GM12878 (cell line): ENCODE results near the gene DIP2A. TPM values are rescaled to one million over a fixed set of nuclear protein-coding genes. Genes with fewer than 3 reads are reported as not detected.
A peak's percentile ranks its signal among the peaks of the same experiment; 100 is the strongest.

ENCODE experiments used
- BMI1 ChIP-seq: fragments of 450-650 bp; IDR thresholded peaks from 2 replicates; pipeline ENCODE4 v1.6.1; 2016; ENCODE audit warnings: mild to moderate bottlenecking, moderate library complexity, borderline replicate concordance
- CHD1 ChIP-seq: IDR thresholded peaks from 2 replicates; pipeline ENCODE4 v1.6.1; 2012; ENCODE audit warnings: low read depth, low read length, improper control_type of control experiment
- CHD2 ChIP-seq: IDR thresholded peaks from 2 replicates; pipeline ENCODE4 v1.6.1; 2011; ENCODE audit warnings: low read depth, low read length, improper control_type of control experiment, borderline replicate concordance
- E2F8 ChIP-seq: fragments of 450-650 bp; IDR thresholded peaks from 2 replicates; pipeline ENCODE4 v1.6.1; 2018; ENCODE audit warnings: mild to moderate bottlenecking, low read depth, moderate library complexity; ENCODE audit not compliant: partially characterized antibody
- ESRRA ChIP-seq: IDR thresholded peaks from 2 replicates; pipeline ENCODE4 v1.6.1; 2012; ENCODE audit warnings: mild to moderate bottlenecking, low read length, improper control_type of control experiment
- EZH2 ChIP-seq: IDR thresholded peaks from 2 replicates; pipeline ENCODE4 v1.6.1; 2012; ENCODE audit warnings: low read depth, mild to moderate bottlenecking, control low read depth, inconsistent platforms, low read length, borderline replicate concordance; ENCODE audit not compliant: control insufficient read depth
- FOS ChIP-seq: IDR thresholded peaks from 3 replicates; pipeline ENCODE4 v1.6.1; 2011; ENCODE audit warnings: borderline replicate concordance; ENCODE audit not compliant: insufficient read length; ENCODE audit errors: extremely low read depth
- HDAC6 ChIP-seq: fragments of 200-600 bp; sonication (generic); IDR thresholded peaks from one replicate; pipeline ENCODE4 v1.8.0; 2017; ENCODE audit warnings: antibody characterized with exemption; ENCODE audit not compliant: unreplicated experiment
- IKZF2 ChIP-seq, 2 experiments: fragments of 450-650 bp; IDR thresholded peaks; 2 replicates each; pipeline ENCODE4 v1.6.1; 2017; ENCODE audit warnings: mild to moderate bottlenecking in 2 of 2, moderate library complexity in 2 of 2
- IRF4 ChIP-seq: IDR thresholded peaks from 2 replicates; pipeline ENCODE4 v1.6.1; 2011; ENCODE audit warnings: low read depth, low read length
- KDM1A ChIP-seq: fragments of 200-600 bp; sonication (generic); IDR thresholded peaks from 2 replicates; pipeline ENCODE4 v1.6.1; 2016; ENCODE audit warnings: borderline replicate concordance
- KLF5 ChIP-seq: fragments of 450-650 bp; IDR thresholded peaks from 2 replicates; pipeline ENCODE4 v1.6.1; 2014; ENCODE audit warnings: mild to moderate bottlenecking; ENCODE audit not compliant: partially characterized antibody
- MXI1 ChIP-seq: fragments of 150-350 bp; IDR thresholded peaks from 2 replicates; pipeline ENCODE4 v1.6.1; 2011; ENCODE audit warnings: low read depth, mild to moderate bottlenecking, inconsistent platforms, low read length, improper control_type of control experiment
- MYB ChIP-seq: fragments of 150-350 bp; IDR thresholded peaks from 2 replicates; pipeline ENCODE4 v1.6.1; 2014; ENCODE audit warnings: mild to moderate bottlenecking, low read depth, low read length, borderline replicate concordance
- MYC ChIP-seq: IDR thresholded peaks from 2 replicates; pipeline ENCODE4 v1.6.1; 2011; ENCODE audit warnings: mild to moderate bottlenecking, low read length, moderate library complexity, inconsistent platforms; ENCODE audit not compliant: insufficient read depth, insufficient replicate concordance, insufficient read length, severe bottlenecking
- NR2C2 ChIP-seq: IDR thresholded peaks from 2 replicates; pipeline ENCODE4 v1.6.1; 2011; ENCODE audit warnings: borderline replicate concordance, low read depth; ENCODE audit not compliant: control insufficient read depth, insufficient read length
- RAD21 ChIP-seq: IDR thresholded peaks from 2 replicates; pipeline ENCODE4 v1.6.1; 2011; ENCODE audit warnings: mild to moderate bottlenecking, low read depth, low read length, moderate library complexity; ENCODE audit not compliant: insufficient read depth
- SKIL ChIP-seq: fragments of 450-650 bp; IDR thresholded peaks from 2 replicates; pipeline ENCODE4 v1.6.1; 2017; ENCODE audit warnings: mild to moderate bottlenecking, low read depth, inconsistent platforms; ENCODE audit not compliant: poor library complexity, severe bottlenecking
- YY1 ChIP-seq: IDR thresholded peaks from 2 replicates; pipeline ENCODE4 v1.6.1; 2011; ENCODE audit warnings: low read depth, mild to moderate bottlenecking, low read length
- ZNF24 ChIP-seq: fragments of 450-650 bp; IDR thresholded peaks from 2 replicates; pipeline ENCODE4 v1.6.1; 2017; ENCODE audit warnings: antibody characterized with exemption, mild to moderate bottlenecking
- polyA plus RNA-seq, 11 experiments: library from polyadenylated mRNA; depleted of rRNA in 4 of 11; unstranded in 6 of 11; stranded (reverse) in 5 of 11; fragments of >200 nt; fragmentation: Nextera tagmentation in 4 of 11; fragmentation: Illumina TruSeq in 1 of 11; extraction: Ambion mirVana in 4 of 11; extraction: Trizol in 1 of 11; gene quantifications; 1 replicate in 1 of 11; 2 replicates in 10 of 11; pipeline versions ENCODE4 v1.2.1 to v1.2.3, GENCODE V29; 2011 to 2016; ENCODE audit warnings: inconsistent platforms in 2 of 11, missing spikeins in 2 of 11, low read depth in 1 of 11
- total RNA-seq, 4 experiments: library from RNA; depleted of rRNA in 3 of 4; stranded (reverse); fragments of >200 nt in 3 of 4; fragmentation: Illumina TruSeq in 1 of 4; extraction: Trizol in 1 of 4; gene quantifications; 2 replicates each; pipeline versions ENCODE4 v1.2.1 to v1.2.3, GENCODE V29; 2013 to 2021
- TF ChIP-seq, protein P1 (sequence below): IDR thresholded peaks from 2 replicates; pipeline ENCODE4 v1.6.1; 2012; ENCODE audit warnings: low read depth, low read length, improper control_type of control experiment

Gene DIP2A
- total and polyA plus RNA-seq, 10 of the 15 experiments (the other 5 are each of a cell fraction or from before 2014, with no cell fraction given), result 1.7 to 25.5 (median 12.2) TPM

GRCh38 chr21:46458315-46459023 lies at the start of gene DIP2A (continued):
- TF ChIP-seq CHD2 (peak; percentile 76; the same call in 1 of the 2 replicates), RAD21 (no peak), KLF5 (no peak), IRF4 (no peak), BMI1 (no peak), IKZF2 (IDR thresholded peaks at IDR 0.05) (no peak), HDAC6 (no peak), ZNF24 (no peak), MYC (peak; percentile 11), MYB (no peak), NR2C2 (no peak), SKIL (no peak), FOS (peak; percentile 28), CHD1 (no peak), ESRRA (peak; percentile 86), MXI1 (peak; percentile 85), YY1 (peak; percentile 58; the same call in 1 of the 2 replicates), EZH2 (no peak), E2F8 (no peak), KDM1A (no peak)
- TF ChIP-seq, protein P1, sequence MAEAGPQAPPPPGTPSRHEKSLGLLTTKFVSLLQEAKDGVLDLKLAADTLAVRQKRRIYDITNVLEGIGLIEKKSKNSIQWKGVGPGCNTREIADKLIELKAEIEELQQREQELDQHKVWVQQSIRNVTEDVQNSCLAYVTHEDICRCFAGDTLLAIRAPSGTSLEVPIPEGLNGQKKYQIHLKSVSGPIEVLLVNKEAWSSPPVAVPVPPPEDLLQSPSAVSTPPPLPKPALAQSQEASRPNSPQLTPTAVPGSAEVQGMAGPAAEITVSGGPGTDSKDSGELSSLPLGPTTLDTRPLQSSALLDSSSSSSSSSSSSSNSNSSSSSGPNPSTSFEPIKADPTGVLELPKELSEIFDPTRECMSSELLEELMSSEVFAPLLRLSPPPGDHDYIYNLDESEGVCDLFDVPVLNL, result peak; percentile 92
